K562 (cell line): ENCODE results near the gene SLC24A3. TPM values are rescaled to one million over a fixed set of nuclear protein-coding genes. Genes with fewer than 3 reads are reported as not detected.

Source experiments
- ATAC-seq: fragments of 200-7000 bp; cut with Tn5 transposase; 3 replicates; pipeline ENCODE4 v1.9.1; 2020; ENCODE audit warnings: moderate library complexity
- BruUV-seq: library from RNA; stranded (reverse); fragments of 400-500 nt; replicated peaks from 2 replicates; lab custom pipeline; 2021; lab: Mats Ljungman, UMichigan
- CTCF ChIA-PET: fragments of 300-600 bp; formaldehyde crosslinking; extraction: SDS; loops from one replicate; lab custom pipeline; 2021; ENCODE audit warnings: low intra/inter-chr PET ratio; lab: Yijun Ruan, JAX
- POLR2A ChIA-PET: fragments of 300-600, 350-650 bp; sonication (Branson Sonifier 250); formaldehyde crosslinking; extraction: SDS; loops from one replicate; lab custom pipeline; 2021; ENCODE audit warnings: antibody characterized with exemption, inconsistent platforms; lab: Yijun Ruan, JAX
- DNase-seq, 4 experiments: peaks; one replicate each; pipeline versions ENCODE4 v3.0.0 to v3.0.0-alpha.2; 2011 to 2018; ENCODE audit warnings: low spot score in 3 of 4, mixed read lengths in 3 of 4; ENCODE audit errors: extremely low read depth in 1 of 4
- FAIRE-seq: peaks from 2 replicates; lab custom pipeline; 2011; peaks lifted over from hg19 to GRCh38; lab: Jason Lieb, UNC
- H2AFZ ChIP-seq: 2 replicates; pipeline ENCODE4 v1.6.0; 2011; ENCODE audit warnings: low read depth, low read length, control low read depth, inconsistent platforms
- H3K27ac ChIP-seq: fragments of 200-600 bp; 3 replicates; pipeline ENCODE4 v1.8.0; 2011; ENCODE audit warnings: low read depth, mild to moderate bottlenecking, control low read depth, inconsistent platforms, low read length, moderate library complexity, mixed read lengths; ENCODE audit errors: extremely low read depth
- H3K27me3 ChIP-seq, 2 experiments: fragments of 300-600 bp in 1 of 2; 2 replicates in 1 of 2; 3 replicates in 1 of 2; pipeline versions ENCODE4 v1.6.0 to v1.8.0; 2011; ENCODE audit warnings: inconsistent platforms in 2 of 2, low read length in 2 of 2, mild to moderate bottlenecking in 1 of 2, mixed read lengths in 1 of 2, moderate library complexity in 1 of 2; ENCODE audit not compliant: control insufficient read depth in 2 of 2, insufficient read depth in 2 of 2
- H3K36me3 ChIP-seq: fragments of 300-600 bp; 3 replicates; pipeline ENCODE4 v1.8.0; 2011; ENCODE audit warnings: mild to moderate bottlenecking, low read length, inconsistent platforms; ENCODE audit not compliant: control insufficient read depth, insufficient read depth
- H3K4me1 ChIP-seq, 2 experiments: fragments of 200-600 bp in 1 of 2; replicated peaks in 1 of 2; 2 replicates in 1 of 2; 3 replicates in 1 of 2; pipeline versions ENCODE4 v1.5.1 to v1.8.0; 2011; ENCODE audit warnings: inconsistent platforms in 2 of 2, low read length in 2 of 2, mild to moderate bottlenecking in 1 of 2, mixed read lengths in 1 of 2, moderate library complexity in 1 of 2; ENCODE audit not compliant: control insufficient read depth in 2 of 2, insufficient read depth in 2 of 2
- H3K4me2 ChIP-seq: 2 replicates; pipeline ENCODE4 v1.6.1; 2011; ENCODE audit warnings: low read length, control low read depth, inconsistent platforms, mixed read lengths; ENCODE audit not compliant: insufficient read depth
- H3K4me3 ChIP-seq: fragments of 200-600 bp; sonication (generic), shearing (Covaris generic); 2 replicates; pipeline ENCODE4 v1.5.1; 2016; ENCODE audit warnings: control low read depth, inconsistent platforms
- H3K79me2 ChIP-seq: fragments of 200-600 bp; 3 replicates; pipeline ENCODE4 v1.8.0; 2011; ENCODE audit warnings: low read length, inconsistent platforms; ENCODE audit not compliant: control insufficient read depth, insufficient read depth
- H3K9ac ChIP-seq, 2 experiments: 2 replicates each; pipeline versions ENCODE4 v1.6.0 to v1.6.1; 2011; ENCODE audit warnings: low read depth in 2 of 2, low read length in 2 of 2, control low read depth in 1 of 2, inconsistent platforms in 1 of 2, mild to moderate bottlenecking in 1 of 2, mixed read lengths in 1 of 2; ENCODE audit not compliant: insufficient read depth in 1 of 2
- H3K9me1 ChIP-seq: one replicate; pipeline ENCODE4 v1.6.0; 2011; ENCODE audit warnings: inconsistent platforms, mild to moderate bottlenecking, low read length, moderate library complexity; ENCODE audit not compliant: control insufficient read depth, insufficient read depth
- H3K9me3 ChIP-seq: replicated peaks from 2 replicates; pipeline ENCODE4 v1.5.1; 2011; ENCODE audit warnings: low read depth, low read length, inconsistent platforms; ENCODE audit not compliant: control insufficient read depth, insufficient read depth
- H4K20me1 ChIP-seq: replicated peaks from 2 replicates; pipeline ENCODE4 v1.6.1; 2011; ENCODE audit warnings: low read length, inconsistent platforms, mixed read lengths; ENCODE audit not compliant: control insufficient read depth, insufficient read depth
- C11orf30 ChIP-seq: fragments of 450-650 bp; IDR thresholded peaks from 2 replicates; pipeline ENCODE4 v1.6.1; 2016; ENCODE audit warnings: low read depth, mild to moderate bottlenecking
- FOXM1 ChIP-seq, 2 experiments: fragments of 450-650 bp in 1 of 2; sonication (generic) in 1 of 2; formaldehyde crosslinking in 1 of 2; IDR thresholded peaks; 2 replicates each; pipeline versions ENCODE4 v1.6.1 to v1.9.0; 2017 to 2022; ENCODE audit warnings: low read depth in 2 of 2, mild to moderate bottlenecking in 2 of 2, missing genetic modification reagents in 1 of 2, moderate library complexity in 1 of 2
- NCOA2 ChIP-seq, 2 experiments: fragments of 450-650 bp; IDR thresholded peaks; 2 replicates each; pipeline ENCODE4 v1.6.1; 2018; ENCODE audit warnings: mild to moderate bottlenecking in 2 of 2, moderate library complexity in 1 of 2; ENCODE audit not compliant: partially characterized antibody in 2 of 2
- POLR2G ChIP-seq: fragments of 200-400 bp; formaldehyde crosslinking; IDR thresholded peaks from 2 replicates; pipeline ENCODE4 v1.6.1; 2017; ENCODE audit warnings: low read depth, mild to moderate bottlenecking, antibody characterized with exemption, low read length, moderate library complexity
- TRIM28 ChIP-seq: fragments of 450-650 bp; IDR thresholded peaks from 2 replicates; pipeline ENCODE4 v1.6.1; 2017
- ZNF212 ChIP-seq: fragments of 450-650 bp; formaldehyde crosslinking; IDR thresholded peaks from 2 replicates; pipeline ENCODE4 v1.4.0; 2020; ENCODE audit warnings: mild to moderate bottlenecking
- ZNF695 ChIP-seq: fragments of 450-650 bp; formaldehyde crosslinking; IDR thresholded peaks from 2 replicates; pipeline ENCODE4 v1.4.0; 2020; ENCODE audit warnings: mild to moderate bottlenecking, moderate library complexity
- WGBS: fragments of 100-300 bp; shearing (Covaris generic); methylation state at CpG from one replicate; pipeline ENCODE4 v1.1.6; 2016; ENCODE audit warnings: low coverage, mixed read lengths; ENCODE audit not compliant: insufficient coverage; ENCODE audit errors: missing lambda C conversion rate; 5-methylcytosine and 5-hydroxymethylcytosine counted together
- in situ Hi-C: fragments of 300-500 bp; cut with MboI; formaldehyde crosslinking; loops from 4 replicates; pipeline ENCODE4 v1.15.0; 2018; ENCODE audit warnings: inconsistent platforms, mixed read lengths
- intact Hi-C: fragments of 100-400 bp; cut with micrococcal nuclease; formaldehyde crosslinking; loops from 2 replicates; pipeline ENCODE4 v1.14.2; 2022
- polyA plus RNA-seq, 8 experiments: library from polyadenylated mRNA; depleted of rRNA in 4 of 8; stranded (reverse) in 5 of 8; unstranded in 3 of 8; fragments of >200 nt; fragmentation: Nextera tagmentation in 2 of 8; fragmentation: Illumina TruSeq in 1 of 8; extraction: Ambion mirVana in 2 of 8; extraction: Trizol in 1 of 8; gene quantifications; 2 replicates each; pipeline versions ENCODE4 v1.2.1 to v1.2.3, GENCODE V29; 2011 to 2014; ENCODE audit warnings: inconsistent platforms in 1 of 8, missing spikeins in 1 of 8
- total RNA-seq, 7 experiments: library from RNA; depleted of rRNA in 6 of 7; stranded (reverse); fragments of >200 nt in 6 of 7; fragmentation: Illumina TruSeq in 2 of 7; extraction: Trizol in 2 of 7; gene quantifications; 2 replicates each; pipeline versions ENCODE4 v1.2.1 to v1.2.3, GENCODE V29; 2011 to 2021; ENCODE audit warnings: low replicate concordance in 1 of 7
- TF ChIP-seq, protein P1 (sequence below): IDR thresholded peaks from 2 replicates; pipeline ENCODE4 v1.6.1; 2011; ENCODE audit not compliant: insufficient read length; ENCODE audit errors: extremely low read depth
- TF ChIP-seq, protein P2 (sequence below): fragments of 250-450 bp; sonication (Bioruptor Pico); IDR thresholded peaks from 2 replicates; pipeline ENCODE4 v1.4.0; 2020

Gene SLC24A3
- total and polyA plus RNA-seq, 9 of the 15 experiments (the other 6 are each of a cell fraction or from before 2014, with no cell fraction given) = not detected

DNA sequence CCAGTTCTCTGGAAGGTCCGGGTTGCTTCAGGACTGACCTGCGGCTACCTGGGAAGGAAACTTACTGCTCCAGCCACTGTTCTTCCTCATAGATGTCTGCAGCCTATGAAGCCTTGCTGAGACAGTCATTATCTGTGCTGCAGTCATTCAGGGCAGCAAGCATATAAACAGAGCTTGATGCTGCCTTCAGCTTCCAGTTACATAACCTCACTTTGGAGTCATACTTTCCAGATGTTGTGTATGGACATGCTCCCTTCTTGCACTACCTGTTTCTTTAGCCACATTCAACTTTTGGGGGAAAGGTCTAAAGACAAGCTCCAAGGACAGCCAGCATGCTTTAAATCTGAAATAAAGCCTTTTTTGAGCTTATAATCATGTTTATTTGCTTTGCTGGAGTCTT, 98.1 kb downstream of the SLC24A3 start:
- Histone ChIP-seq H3K9me3 (no peaks in the 10 kb centered on the region), H3K79me2 (no peaks in the 10 kb centered on the region), H3K4me2 (no peak overlapping the region), H3K27ac (no peak overlapping the region), H2AFZ (no peak overlapping the region), H4K20me1 (no peaks in the 10 kb centered on the region), H3K27me3 (no peaks in the 10 kb centered on the region), H3K9me1 (no peaks in the 10 kb centered on the region), H3K36me3 (no peaks in the 10 kb centered on the region), H3K4me3 (no peak overlapping the region), H3K4me1 (no peaks in the 10 kb centered on the region), H3K9ac (no peak overlapping the region)
- ChIA-PET POLR2A (no interaction called here), CTCF (no interaction called here)
- WGBS = 0% methylated on average over 2 of the region's 2 CpGs
- FAIRE-seq = no peak
- intact Hi-C loops = no loop called here
- in situ Hi-C loops = no loop called here
- no peak for DNase-seq
- TF ChIP-seq POLR2G = no peak
- TF ChIP-seq C11orf30 = no peak
- TF ChIP-seq, protein P1, sequence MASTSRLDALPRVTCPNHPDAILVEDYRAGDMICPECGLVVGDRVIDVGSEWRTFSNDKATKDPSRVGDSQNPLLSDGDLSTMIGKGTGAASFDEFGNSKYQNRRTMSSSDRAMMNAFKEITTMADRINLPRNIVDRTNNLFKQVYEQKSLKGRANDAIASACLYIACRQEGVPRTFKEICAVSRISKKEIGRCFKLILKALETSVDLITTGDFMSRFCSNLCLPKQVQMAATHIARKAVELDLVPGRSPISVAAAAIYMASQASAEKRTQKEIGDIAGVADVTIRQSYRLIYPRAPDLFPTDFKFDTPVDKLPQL = no peak
- no peak for TF ChIP-seq TRIM28
- TF ChIP-seq ZNF212 = no peak
- TF ChIP-seq, protein P2, sequence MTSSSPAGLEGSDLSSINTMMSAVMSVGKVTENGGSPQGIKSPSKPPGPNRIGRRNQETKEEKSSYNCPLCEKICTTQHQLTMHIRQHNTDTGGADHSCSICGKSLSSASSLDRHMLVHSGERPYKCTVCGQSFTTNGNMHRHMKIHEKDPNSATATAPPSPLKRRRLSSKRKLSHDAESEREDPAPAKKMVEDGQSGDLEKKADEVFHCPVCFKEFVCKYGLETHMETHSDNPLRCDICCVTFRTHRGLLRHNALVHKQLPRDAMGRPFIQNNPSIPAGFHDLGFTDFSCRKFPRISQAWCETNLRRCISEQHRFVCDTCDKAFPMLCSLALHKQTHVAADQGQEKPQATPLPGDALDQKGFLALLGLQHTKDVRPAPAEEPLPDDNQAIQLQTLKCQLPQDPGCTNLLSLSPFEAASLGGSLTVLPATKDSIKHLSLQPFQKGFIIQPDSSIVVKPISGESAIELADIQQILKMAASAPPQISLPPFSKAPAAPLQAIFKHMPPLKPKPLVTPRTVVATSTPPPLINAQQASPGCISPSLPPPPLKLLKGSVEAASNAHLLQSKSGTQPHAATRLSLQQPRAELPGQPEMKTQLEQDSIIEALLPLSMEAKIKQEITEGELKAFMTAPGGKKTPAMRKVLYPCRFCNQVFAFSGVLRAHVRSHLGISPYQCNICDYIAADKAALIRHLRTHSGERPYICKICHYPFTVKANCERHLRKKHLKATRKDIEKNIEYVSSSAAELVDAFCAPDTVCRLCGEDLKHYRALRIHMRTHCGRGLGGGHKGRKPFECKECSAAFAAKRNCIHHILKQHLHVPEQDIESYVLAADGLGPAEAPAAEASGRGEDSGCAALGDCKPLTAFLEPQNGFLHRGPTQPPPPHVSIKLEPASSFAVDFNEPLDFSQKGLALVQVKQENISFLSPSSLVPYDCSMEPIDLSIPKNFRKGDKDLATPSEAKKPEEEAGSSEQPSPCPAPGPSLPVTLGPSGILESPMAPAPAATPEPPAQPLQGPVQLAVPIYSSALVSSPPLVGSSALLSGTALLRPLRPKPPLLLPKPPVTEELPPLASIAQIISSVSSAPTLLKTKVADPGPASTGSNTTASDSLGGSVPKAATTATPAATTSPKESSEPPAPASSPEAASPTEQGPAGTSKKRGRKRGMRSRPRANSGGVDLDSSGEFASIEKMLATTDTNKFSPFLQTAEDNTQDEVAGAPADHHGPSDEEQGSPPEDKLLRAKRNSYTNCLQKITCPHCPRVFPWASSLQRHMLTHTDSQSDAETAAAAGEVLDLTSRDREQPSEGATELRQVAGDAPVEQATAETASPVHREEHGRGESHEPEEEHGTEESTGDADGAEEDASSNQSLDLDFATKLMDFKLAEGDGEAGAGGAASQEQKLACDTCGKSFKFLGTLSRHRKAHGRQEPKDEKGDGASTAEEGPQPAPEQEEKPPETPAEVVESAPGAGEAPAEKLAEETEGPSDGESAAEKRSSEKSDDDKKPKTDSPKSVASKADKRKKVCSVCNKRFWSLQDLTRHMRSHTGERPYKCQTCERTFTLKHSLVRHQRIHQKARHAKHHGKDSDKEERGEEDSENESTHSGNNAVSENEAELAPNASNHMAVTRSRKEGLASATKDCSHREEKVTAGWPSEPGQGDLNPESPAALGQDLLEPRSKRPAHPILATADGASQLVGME (CRISPR knock-in tag) = no peak
- no peak for TF ChIP-seq ZNF695 (CRISPR knock-in tag)
- no peak for TF ChIP-seq FOXM1 (IDR thresholded peaks at IDR 0.05; ENCODE audit: low read depth)
- no peak for TF ChIP-seq FOXM1 (CRISPR knock-in tag; IDR thresholded peaks at IDR 0.05; ENCODE audit: low read depth)
- TF ChIP-seq NCOA2 (IDR thresholded peaks at IDR 0.05; ENCODE audit: partially characterized antibody in 2 of 2) = no peak
- no peak for ATAC-seq
- BruUV-seq = no TSS peak
